ENCODE data around the gene OR7G1. TPM values are rescaled to one million over a fixed set of nuclear protein-coding genes. Genes with fewer than 3 reads are reported as not detected.

The OR7G1 gene
- total RNA-seq, 1 donor from 2014 or later = not detected

Small RNAs within 50 kb of the gene (small RNA-seq; reads per million reads assigned to genes)
- not detected for gene OR1M4P

Other genes starting within 250 kb of the OR7G1 start
- gene MUC16, start 105.4 kb downstream of the OR7G1 start, total RNA-seq = not detected
- gene OR1M1, start 28.7 kb downstream of the OR7G1 start, total RNA-seq = not detected
- not detected for gene OR7G2, start 8.3 kb downstream of the OR7G1 start, total RNA-seq
- not detected for gene OR7G3, start 11.2 kb upstream of the OR7G1 start, total RNA-seq
- 11.5 TPM for gene ZNF317, start 24.6 kb upstream of the OR7G1 start, total RNA-seq
- gene OR7D2, start 63.2 kb upstream of the OR7G1 start, total RNA-seq = not detected
- not detected for gene OR7D4, start 103.8 kb upstream of the OR7G1 start, total RNA-seq
- not detected for gene OR7E24, start 135.2 kb upstream of the OR7G1 start, total RNA-seq
- gene ZNF699, start 194.1 kb upstream of the OR7G1 start, total RNA-seq = 3.7 TPM
- gene ZNF559, start 208.4 kb upstream of the OR7G1 start, total RNA-seq = 12.5 TPM
- 4.2 TPM for gene ZNF177, start 247.2 kb upstream of the OR7G1 start, total RNA-seq